Esophagus squamous epithelium (tissue), 4 donors: Measurements from ENCODE around the gene FHIP1A.
"Not testable (repeated sequence)": the region's sequence is repeated elsewhere in the genome, so short reads cannot be mapped to it uniquely, and the experiment has no call there.

Experiments
- POLR2A ChIP-seq, 4 donors: fragments of 450-650 bp; IDR thresholded peaks; one replicate each; pipeline ENCODE4 v1.6.1; 2017; ENCODE audit warnings: antibody characterized with exemption in 4 of 4, mild to moderate bottlenecking in 4 of 4, moderate library complexity in 3 of 4
- TF ChIP-seq, protein P1 (sequence below), 6 experiments: fragments of 450-650 bp in 4 of 6; fragments of 200-600 bp in 2 of 6; sonication (generic) in 2 of 6; IDR thresholded peaks; one replicate each; pipeline ENCODE4 v1.5.1; 2016 to 2019; ENCODE audit warnings: antibody characterized with exemption in 6 of 6, mild to moderate bottlenecking in 4 of 6, moderate library complexity in 4 of 6

DNA sequence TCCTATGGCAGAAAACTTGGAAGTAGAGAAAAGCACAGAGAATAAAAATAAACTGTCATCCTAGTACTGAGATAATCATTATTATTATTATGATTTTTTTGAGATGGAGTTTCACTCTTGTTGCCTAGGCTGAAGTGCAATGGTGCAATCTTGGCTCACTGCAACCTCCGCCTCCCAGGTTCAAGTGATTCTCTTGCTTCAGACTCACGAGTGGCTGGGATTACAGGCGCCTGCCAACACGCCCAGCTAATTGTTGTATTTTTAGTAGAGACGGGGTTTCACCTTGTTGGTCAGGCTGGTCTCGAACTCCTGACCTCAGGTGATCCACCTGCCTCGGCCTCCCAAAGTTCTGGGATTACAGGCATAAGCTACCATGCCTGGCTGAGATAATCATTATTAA, 4.2 kb upstream of the FHIP1A start:
- TF ChIP-seq, protein P1, sequence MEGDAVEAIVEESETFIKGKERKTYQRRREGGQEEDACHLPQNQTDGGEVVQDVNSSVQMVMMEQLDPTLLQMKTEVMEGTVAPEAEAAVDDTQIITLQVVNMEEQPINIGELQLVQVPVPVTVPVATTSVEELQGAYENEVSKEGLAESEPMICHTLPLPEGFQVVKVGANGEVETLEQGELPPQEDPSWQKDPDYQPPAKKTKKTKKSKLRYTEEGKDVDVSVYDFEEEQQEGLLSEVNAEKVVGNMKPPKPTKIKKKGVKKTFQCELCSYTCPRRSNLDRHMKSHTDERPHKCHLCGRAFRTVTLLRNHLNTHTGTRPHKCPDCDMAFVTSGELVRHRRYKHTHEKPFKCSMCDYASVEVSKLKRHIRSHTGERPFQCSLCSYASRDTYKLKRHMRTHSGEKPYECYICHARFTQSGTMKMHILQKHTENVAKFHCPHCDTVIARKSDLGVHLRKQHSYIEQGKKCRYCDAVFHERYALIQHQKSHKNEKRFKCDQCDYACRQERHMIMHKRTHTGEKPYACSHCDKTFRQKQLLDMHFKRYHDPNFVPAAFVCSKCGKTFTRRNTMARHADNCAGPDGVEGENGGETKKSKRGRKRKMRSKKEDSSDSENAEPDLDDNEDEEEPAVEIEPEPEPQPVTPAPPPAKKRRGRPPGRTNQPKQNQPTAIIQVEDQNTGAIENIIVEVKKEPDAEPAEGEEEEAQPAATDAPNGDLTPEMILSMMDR (IDR thresholded peaks at IDR 0.05): not testable (repeated sequence)
- not testable (repeated sequence) for TF ChIP-seq POLR2A (IDR thresholded peaks at IDR 0.05)
